Measurements from ENCODE around the gene KDM4F. TPM values are rescaled to one million over a fixed set of nuclear protein-coding genes. Genes with fewer than 3 reads are reported as not detected.

The KDM4F gene
- total RNA-seq, 1 donor from 2014 or later = not detected

- intact Hi-C loops (cut with DNase I) = no loop called here
- Histone ChIP-seq H3K4me3 (no peak overlapping the region), H3K4me1 (no peaks in the 10 kb centered on the region), H3K27me3 (no peaks in the 10 kb centered on the region), H3K9me3 (no peaks in the 10 kb centered on the region), H3K36me3 (no peaks in the 10 kb centered on the region), H3K27ac (no peak overlapping the region)
- TF ChIP-seq CTCF (IDR thresholded peaks at IDR 0.05) = no peak
- no peak for DNase-seq
- ATAC-seq = no peak
These were observed 6.2 kb downstream of the KDM4F start for GRCh38 chr11:95055283-95055897.

GRCh38 chr11:95057959-95058358 is 8.7 kb downstream of the KDM4F start:
- Histone ChIP-seq H3K27ac (no peak overlapping the region), H3K36me3 (no peaks in the 10 kb centered on the region), H3K4me1 (no peaks in the 10 kb centered on the region), H3K27me3 (no peaks in the 10 kb centered on the region), H3K4me3 (no peak overlapping the region), H3K9me3 (no peaks in the 10 kb centered on the region)
- DNase-seq (no peak), ATAC-seq (no peak)
- no peak for TF ChIP-seq CTCF (IDR thresholded peaks at IDR 0.05)
- intact Hi-C loops (cut with DNase I) = no loop called here

GRCh38 chr11:95058621-95059020 is 9.4 kb downstream of the KDM4F start:
- no peak for TF ChIP-seq CTCF (IDR thresholded peaks at IDR 0.05)
- ATAC-seq = no peak
- Histone ChIP-seq H3K36me3 (no peaks in the 10 kb centered on the region), H3K4me3 (no peak overlapping the region), H3K27me3 (no peaks in the 10 kb centered on the region), H3K27ac (no peak overlapping the region), H3K4me1 (no peaks in the 10 kb centered on the region), H3K9me3 (no peaks in the 10 kb centered on the region)
- intact Hi-C loops (cut with DNase I) = no loop called here
- no peak for DNase-seq

GRCh38 chr11:95059046-95059445 is 9.8 kb downstream of the KDM4F start:
- TF ChIP-seq CTCF (IDR thresholded peaks at IDR 0.05) = no peak
- ATAC-seq (no peak), DNase-seq (no peak)
- Histone ChIP-seq H3K9me3 (no peaks in the 10 kb centered on the region), H3K27me3 (no peaks in the 10 kb centered on the region), H3K36me3 (no peaks in the 10 kb centered on the region), H3K27ac (no peak overlapping the region), H3K4me1 (no peaks in the 10 kb centered on the region), H3K4me3 (no peak overlapping the region)
- intact Hi-C loops (cut with DNase I) = no loop called here

- Histone ChIP-seq H3K4me3 (no peak overlapping the region), H3K27me3 (no peaks in the 10 kb centered on the region), H3K9me3 (no peaks in the 10 kb centered on the region), H3K27ac (no peak overlapping the region), H3K4me1 (peaks cover 19% of the 10 kb centered on the region), H3K36me3 (no peaks in the 10 kb centered on the region)
- TF ChIP-seq CTCF (IDR thresholded peaks at IDR 0.05) = no peak
- DNase-seq = no peak
- no peak for ATAC-seq
- intact Hi-C loops (cut with DNase I) = no loop called here
These were observed 16.1 kb downstream of the KDM4F start for GRCh38 chr11:95065336-95065735.

- no peak for TF ChIP-seq CTCF (IDR thresholded peaks at IDR 0.05)
- intact Hi-C loops (cut with DNase I) = no loop called here
- H3K27ac ChIP-seq = peak within 1 kb of the TSS; percentile 96
- H3K4me3 ChIP-seq = peak within 1 kb of the TSS; percentile 80
- ATAC-seq (no peak), DNase-seq (no peak)
- no peaks in the 10 kb centered on the region for H3K27me3 ChIP-seq
- H3K4me1 ChIP-seq = peaks cover 22% of the 10 kb centered on the region
- no peaks in the 10 kb centered on the region for H3K36me3 ChIP-seq
- H3K9me3 ChIP-seq = no peaks in the 10 kb centered on the region
These were observed 17.5 kb downstream of the KDM4F start, which contains the start of gene SRSF8 for GRCh38 chr11:95066716-95067038. Gene SRSF8, plus strand, starts transcription at chr11:95066919. Its CDS starts 308 bp downstream, at chr11:95067227.

All from upper lobe of right lung (tissue), 1 donor.